AG08396 (cell line): ENCODE results near the gene AP1M2.
A peak's percentile ranks its signal among the peaks of the same experiment; 100 is the strongest.

Experiments
- DNase-seq: peaks from one replicate; pipeline ENCODE4 v3.0.0; 2012; ENCODE audit warnings: low spot score, mixed read lengths

AP1M2 gene

DNA sequence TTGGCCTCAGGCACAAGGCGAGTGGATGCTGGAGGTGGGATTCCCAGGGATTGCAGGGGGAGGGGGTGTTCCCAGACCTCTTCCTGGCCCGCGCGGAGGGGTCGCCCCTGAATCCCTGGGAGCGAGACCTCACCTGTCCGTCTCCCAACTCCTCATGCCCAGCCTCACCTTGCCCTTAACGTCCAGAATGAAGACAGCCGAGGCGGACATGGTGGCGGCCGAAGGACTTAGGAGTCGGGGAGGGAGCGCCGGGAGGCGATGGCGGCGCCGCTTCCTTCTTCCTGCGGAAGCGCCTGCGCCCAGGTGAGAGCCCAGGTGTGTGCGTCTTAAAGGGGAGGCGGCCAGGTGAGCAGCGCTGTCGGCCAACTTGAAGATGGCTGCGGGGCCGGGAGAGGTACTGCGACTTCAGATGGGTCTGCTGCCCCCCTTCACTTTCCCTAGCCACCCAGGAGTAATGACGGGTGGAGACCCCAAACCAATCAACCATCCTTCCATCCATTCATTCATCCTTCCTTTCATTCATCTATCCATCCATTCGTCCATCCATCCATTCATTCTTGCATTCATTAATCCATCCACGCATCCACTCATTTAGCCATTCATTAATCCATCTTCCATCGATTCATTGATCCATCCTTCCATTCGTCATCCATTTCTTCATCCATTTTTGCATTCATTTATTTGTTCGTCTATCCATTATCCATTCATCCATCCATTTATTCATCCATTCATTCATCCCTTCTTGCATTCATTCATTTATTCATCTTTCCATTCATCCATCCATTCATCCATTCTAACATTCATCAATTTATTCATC lies at the start of gene AP1M2:
Gene AP1M2, minus strand, starts transcription at position 291 of the 817 bp plus-strand sequence. Its CDS starts 81 bp downstream, at position 210.
- no peak for DNase-seq

DNA sequence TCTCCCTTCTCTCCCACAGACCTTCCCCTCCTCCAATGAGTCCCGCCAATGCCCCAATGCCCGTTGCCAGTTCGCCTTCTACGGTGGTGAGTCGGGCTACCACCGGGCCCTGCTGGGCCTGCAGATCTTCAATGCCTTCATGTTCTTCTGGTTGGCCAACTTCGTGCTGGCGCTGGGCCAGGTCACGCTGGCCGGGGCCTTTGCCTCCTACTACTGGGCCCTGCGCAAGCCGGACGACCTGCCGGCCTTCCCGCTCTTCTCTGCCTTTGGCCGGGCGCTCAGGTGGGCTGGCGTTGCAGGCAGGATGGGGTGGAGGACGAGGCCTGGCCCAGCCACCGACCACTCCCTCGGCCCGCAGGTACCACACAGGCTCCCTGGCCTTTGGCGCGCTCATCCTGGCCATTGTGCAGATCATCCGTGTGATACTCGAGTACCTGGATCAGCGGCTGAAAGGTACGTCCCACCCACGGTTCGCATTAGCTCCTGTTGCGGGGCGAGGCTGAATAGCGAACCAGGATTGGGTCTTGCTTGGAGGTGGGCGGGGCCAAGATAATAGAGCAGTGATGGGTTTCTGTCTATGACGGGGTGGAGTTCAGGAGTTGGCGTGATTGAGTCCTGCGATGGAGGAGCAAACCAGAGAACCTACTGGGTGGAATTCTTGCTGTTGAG lies 49.3 kb upstream of the AP1M2 start:
- peak; percentile 4 for DNase-seq

DNA sequence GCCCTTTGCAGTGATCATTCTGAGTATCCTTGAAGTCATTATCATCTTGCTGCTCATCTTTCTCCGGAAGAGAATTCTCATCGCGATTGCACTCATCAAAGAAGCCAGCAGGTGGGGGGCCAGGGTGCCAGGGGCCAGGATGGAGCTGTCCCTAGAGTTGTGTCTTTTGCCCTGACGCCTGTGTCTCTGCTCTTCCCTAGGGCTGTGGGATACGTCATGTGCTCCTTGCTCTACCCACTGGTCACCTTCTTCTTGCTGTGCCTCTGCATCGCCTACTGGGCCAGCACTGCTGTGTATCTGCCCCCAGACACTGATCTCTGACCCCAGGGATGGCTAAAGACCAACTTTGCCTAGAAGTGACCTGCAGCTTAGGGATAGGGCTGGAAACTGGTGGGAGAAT lies 47.9 kb upstream of the AP1M2 start:
- DNase-seq, result peak; percentile 1

DNA sequence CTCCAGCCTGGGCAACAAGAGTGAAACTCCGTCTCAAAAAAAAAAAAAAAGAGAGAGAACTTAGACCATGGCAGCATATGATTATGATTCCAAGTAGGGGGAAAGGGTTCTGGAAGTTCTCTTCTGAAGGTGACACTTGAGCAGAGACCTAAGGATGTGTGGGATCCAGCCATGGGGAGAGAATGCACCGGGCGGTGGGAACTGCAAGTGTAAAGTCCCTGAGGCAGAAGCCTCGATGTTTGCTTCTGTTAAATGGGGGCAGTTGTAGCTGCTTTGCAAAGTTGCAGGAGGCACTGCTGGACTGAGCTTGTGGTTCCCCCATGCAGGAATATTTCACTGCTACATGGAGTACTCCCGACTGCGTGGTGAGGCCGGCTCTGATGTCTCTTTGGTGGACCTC lies 47.3 kb upstream of the AP1M2 start:
- no peak for DNase-seq

DNA sequence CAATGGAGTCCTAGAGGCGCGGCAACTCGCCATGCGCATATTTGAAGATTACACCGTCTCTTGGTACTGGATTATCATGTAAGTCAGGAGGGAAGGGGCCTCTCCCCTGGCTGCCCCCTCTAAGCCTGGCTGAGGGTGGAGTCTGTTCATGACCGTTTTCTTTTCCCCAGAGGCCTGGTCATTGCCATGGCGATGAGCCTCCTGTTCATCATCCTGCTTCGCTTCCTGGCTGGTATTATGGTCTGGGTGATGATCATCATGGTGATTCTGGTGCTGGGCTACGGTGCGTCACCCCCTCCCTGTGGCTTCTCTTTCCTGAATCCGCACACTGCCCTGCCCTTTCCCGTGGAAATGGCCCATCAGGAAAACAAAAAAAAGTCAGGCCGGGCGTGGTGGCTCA lies 44.8 kb upstream of the AP1M2 start:
- no peak for DNase-seq

DNA sequence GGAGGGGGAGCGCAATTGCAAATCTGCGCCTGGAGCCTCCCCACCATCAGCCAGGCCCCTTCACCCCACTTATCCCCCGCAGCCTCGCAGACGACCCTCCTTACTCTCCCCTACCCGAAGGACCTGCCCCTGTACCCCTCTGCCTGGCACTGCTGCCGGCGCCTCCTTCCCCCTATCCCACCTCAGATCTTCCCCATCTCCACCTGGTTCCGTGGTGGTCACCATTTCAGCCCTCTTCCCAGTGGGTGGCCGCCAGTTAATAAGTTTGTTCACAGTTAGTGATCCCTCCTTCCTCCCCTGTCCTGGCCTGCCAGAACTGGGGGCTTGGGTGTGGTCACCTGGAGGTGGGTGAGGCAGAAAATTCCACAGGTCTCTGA lies 38.6 kb upstream of the AP1M2 start:
- no peak for DNase-seq

DNA sequence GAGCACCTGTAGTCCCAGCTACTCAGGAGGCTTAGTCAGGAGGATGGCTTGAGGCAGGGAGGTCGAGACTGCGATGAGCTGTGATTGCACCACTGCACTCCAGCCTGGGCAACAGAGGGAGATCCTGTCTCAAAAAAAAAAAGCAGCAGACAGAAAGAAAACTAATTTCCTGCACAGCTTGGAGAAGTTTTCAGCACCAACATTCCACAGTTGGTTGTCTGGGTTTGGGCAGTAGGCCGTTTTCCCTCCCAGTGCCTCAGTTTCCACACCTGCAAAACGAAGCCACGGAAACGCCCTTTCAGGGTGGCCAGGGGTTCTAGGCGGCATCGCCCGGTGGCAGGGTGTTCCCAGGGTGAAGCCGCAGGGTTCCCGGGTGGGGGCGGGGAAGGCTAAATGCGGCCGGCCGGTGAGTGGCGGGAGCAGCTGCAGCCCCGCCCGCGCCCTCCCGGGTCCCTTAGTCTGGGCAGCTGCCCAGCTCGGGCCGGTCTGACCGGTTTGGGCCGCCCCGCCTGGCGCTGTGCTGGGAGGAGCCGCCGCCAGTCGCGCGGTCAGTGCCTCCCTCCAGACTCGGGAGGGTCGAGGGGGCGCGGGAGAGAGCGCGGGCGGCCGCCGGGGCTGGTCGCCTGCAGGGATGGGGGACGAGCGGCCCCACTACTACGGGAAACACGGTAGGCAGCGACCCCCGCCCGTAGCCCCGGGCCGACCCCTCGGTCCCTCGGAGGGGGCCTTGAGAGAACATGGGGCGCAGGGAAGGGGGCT lies 38.1 kb upstream of the AP1M2 start, which contains the start of gene SLC44A2:
Gene SLC44A2, plus strand, starts transcription at position 551 of the 759 bp plus-strand sequence. Its CDS starts 81 bp downstream, at position 632.
- peak; percentile 97 for DNase-seq

DNA sequence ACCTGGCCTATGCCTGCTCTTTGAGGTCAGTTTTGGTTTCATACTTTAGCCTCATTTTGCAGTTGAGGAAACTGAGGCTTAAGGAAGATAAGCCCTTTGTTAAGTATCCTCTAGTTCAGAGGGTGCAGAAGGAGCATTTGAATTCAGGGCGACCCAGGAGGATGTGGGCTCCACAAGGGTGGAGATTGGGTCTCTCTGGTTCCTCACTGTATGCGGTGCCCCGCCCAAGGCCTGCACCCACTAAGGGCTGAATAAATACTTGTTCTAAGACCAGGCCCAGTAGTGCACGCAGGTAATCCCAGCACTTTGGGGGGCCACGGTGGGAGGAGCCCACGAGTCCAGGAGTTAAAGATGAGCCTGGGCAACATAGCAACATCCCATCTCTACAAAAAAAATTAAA lies 37.5 kb upstream of the AP1M2 start:
- no peak for DNase-seq

DNA sequence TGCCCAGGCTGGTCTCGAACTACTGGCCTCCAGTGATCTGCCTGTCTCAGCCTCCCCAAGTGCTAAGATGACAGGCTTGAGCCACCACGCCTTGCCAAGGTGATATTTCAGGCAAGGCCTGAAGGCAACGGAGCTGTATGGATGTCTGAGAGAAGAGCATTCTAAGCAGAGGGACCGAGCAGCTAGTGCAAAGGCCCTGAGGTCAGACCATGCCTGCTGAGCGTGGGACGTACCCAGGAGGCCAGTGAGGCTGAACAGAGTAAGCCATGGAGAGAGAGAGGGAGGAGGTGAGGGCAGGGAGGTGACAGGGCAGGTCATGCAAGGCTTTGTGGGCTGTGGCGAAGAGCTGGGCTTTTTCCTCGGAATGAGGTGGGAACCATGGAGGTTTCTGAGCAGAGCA lies 34.9 kb upstream of the AP1M2 start:
- no peak for DNase-seq

DNA sequence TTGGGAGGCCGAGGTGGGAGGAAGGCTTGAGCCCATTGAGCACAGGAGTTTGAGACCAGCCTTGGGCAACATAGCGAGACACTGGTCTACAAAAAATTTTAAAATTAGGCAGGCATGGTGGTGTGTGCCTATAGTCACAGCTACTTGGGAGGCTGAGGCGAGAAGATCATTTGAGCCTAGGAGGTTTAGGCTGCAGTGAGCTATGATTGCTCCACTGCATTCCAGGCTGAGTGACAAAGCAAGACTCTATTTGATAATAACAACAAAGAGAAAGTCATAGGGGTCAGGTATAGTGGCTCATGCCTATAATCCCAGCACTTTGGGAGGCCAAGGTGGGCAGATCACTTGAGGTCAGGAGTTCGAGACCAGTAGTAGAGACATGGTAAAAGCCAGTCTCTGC lies 33.7 kb upstream of the AP1M2 start:
- DNase-seq, result no peak

DNA sequence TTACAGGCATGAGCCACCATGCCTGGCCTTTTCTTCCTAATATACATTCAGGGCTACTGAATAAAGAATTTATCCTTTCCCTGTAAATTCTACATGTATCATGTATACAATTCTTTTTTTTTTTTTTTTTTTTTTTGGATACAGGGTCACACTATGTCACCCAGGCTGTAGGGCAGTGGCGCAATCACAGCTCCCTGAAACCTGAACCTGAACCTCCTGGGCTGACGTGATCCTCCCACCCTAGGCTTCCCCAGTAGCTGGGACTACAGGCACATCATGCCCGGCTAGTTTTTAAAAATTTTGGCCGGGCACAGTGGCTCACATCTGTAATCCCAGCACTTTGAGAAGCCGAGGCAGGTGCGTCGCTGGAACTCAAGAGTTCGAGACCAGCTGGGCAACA lies 31.7 kb upstream of the AP1M2 start:
- DNase-seq, result no peak

DNA sequence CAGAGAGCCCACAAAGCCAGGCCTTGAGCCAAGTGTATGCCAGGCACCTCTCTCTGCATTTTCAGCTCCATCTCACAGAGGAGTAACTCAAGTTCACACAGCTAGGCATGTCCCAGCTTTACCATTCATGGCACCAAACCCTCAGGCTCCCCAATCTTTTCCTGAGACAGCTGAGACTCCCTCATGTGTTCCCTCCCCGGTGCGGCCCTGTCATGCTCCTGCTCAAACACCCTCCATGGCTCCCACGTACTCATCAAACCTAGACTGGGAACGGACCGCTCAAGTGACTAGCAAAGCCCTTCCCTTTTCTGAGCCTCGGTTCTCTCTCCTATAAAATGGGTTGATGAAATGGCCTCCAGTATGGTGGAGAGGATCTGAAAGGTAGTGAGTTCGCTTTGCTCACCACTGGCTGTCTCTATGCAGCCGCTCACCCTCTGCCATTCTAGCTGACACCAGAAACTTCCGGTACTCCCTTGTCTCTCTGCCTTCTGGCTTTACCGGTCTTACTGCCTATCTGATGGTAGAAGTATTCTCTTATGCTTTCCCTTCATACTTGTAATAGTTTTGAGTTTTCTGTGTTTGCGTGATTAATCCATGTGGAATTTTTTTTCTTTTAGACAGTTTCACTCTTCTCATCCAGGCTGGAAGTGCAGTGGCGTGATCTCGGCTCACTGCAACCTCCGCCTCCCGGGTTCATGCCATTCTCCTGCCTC lies 30.5 kb upstream of the AP1M2 start:
- peak; percentile 79 for DNase-seq

DNA sequence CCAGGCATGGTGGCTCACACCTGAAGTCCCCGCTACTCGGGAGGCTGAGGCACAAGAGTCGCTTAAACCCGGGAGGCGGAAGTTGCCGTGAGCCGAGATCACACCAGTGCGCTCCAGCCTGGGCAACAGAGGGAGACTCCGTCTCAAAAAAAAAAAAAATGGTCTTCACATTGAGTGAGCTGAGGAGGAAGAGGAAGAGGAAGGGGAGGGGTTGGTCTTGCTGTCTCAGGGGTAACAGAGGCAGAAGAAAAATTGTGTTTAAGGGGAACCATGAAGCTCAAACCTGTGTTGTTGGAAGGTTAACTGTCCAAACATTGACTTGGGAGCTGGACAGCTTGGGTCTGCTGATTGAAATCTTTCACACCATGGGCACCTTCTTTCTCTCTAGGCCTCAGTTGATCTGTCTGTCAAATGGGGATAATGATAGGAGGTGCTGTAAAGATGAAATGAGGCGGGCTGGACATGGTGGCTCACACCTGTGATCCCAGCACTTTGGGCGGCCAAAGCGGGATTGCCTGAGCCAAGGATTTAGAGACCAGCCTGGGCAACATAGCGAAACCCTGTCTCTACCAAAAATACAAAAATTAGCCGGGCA lies 28.4 kb upstream of the AP1M2 start:
- DNase-seq, result no peak

DNA sequence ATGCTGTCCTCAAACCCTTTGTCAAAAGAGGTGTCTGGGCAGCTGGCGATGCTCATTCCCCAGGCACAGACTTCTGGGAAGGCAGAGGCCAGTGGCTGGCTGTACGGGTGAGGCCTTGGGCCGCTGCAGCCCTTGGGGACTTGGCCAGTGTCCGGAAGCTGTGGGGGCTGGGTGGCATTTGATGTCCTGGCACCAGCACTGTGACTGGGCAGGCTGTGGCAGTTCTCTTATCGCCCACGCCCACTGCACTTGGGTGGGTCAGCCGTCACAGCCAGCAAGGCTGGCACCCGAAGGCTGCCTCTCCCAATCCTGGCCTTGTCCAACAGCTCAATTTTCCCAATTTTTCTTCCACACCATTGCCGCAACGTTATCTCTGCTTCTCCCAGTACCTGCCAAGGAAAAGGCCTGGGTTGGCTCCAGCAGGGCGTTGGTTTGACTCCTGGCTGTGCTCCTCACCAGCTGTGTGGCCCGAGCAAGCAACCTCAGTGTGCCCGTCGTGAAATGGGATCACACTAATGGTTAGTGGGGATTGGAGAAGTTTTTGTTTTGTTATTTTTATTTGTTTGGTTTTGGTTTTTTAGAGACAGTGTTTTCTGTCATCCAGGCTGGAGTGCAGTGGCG lies 25.5 kb upstream of the AP1M2 start:
- DNase-seq, result peak; percentile 40

DNA sequence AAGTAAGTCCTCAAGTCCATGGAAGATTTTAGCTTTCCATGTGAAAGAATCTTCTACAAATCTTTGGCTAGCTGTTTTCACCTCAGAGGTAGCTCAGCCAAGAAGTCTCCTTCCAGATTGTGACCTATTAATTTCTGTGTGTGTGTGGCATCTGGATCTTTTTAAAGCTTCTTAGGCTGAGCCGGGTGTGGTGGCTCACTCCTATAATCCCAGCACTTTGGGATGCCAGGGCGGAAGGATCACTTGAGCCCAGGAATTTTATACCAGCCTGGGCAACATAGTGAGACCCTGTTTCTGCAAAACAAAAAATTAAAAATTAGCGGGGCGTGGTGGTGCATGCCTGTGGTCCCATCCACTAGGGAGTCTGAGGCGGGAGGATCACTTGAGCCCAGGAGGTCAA lies 24.8 kb upstream of the AP1M2 start:
- DNase-seq, result no peak

DNA sequence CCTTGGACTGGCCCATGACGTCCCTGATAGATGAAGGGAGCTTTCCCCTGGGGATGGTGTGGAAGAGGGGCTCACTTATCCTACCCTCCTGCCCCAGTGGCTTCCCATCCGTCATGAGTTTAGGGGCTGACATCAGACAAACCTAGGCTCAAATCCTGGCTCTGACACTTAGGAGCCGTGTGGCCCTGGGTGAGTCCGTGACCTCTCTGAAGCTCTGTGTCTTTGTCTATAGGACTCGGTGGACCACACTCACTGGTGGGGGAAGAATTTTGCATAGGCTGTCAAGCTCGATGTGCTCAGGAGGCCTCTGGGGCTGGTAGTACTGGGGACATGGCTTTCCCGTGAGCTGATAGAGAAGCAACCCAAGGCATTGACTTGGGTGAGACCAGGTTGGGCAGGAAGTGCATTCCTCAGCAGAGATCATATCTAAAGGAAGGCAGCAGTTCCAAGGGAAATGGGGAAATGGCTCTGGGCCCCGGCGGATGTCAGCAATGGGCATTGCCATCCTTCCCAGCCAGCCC lies 17.4 kb upstream of the AP1M2 start:
- DNase-seq, result no peak

DNA sequence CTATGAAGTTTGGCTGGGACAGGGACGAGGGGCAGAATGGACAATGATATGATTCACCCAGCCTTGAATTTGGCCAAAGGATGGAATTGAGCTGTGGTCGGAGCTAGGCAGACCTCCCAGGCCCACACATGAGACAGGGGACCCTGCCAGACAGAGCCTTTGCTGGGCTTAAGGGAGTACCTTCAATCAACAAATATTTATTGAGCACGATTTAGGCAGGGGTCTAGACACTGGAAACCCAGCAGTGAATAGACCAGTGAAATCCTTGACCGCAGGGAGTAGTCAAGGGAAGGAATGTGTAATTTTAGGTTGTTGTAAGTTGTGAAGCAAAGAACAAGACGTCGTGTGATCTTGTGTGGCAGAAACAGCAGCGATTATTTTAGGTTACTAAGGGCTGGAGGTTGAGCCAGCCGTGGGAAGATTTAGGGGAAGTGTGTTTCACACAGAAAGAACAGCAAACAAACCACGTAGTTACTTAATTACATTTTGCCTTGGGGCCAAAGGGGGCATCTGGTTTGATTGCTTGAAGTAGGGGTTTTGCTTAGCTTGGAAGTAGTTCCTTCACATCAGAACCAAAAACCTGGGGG lies 16.9 kb upstream of the AP1M2 start:
- DNase-seq, result no peak

DNA sequence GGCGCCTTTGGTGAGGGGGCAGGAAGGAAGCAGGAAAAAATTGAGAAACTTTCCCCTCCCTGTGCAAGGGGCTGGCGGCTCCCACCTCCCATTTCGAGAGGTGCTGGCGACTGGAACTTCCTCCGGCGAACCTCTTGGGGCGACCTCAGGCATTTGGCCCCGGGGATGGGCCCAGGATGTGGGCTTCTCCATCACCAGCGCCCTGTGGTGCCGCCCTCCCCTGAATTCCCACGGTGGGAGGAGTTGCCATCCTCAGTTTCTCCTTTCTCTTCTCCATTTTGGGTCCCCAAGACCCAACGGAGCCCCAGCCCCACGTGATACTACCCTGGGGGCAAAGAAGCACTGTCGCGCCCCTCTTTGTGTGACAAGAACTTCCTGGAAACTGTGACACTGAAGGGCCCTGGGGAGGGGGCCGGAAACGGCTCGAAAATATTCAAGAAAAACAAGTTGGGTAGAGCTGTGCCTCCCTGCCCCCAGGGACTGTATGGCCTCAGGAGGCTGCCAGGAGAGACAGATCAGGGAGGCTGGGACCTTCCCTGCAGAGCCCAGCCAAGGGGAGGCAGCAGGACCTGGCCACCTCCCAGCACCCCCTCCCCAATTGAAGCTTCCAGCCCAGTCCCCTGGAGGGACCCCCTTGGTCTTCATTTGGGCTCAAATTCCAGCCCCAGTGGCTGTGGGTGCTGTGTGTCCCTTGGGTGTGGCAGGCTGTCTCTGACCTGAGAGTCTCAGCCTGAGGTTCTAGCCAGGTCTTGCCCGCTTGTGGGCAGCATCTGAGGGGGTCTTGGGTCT lies 16.2 kb upstream of the AP1M2 start:
- DNase-seq, result peak; percentile 55

DNA sequence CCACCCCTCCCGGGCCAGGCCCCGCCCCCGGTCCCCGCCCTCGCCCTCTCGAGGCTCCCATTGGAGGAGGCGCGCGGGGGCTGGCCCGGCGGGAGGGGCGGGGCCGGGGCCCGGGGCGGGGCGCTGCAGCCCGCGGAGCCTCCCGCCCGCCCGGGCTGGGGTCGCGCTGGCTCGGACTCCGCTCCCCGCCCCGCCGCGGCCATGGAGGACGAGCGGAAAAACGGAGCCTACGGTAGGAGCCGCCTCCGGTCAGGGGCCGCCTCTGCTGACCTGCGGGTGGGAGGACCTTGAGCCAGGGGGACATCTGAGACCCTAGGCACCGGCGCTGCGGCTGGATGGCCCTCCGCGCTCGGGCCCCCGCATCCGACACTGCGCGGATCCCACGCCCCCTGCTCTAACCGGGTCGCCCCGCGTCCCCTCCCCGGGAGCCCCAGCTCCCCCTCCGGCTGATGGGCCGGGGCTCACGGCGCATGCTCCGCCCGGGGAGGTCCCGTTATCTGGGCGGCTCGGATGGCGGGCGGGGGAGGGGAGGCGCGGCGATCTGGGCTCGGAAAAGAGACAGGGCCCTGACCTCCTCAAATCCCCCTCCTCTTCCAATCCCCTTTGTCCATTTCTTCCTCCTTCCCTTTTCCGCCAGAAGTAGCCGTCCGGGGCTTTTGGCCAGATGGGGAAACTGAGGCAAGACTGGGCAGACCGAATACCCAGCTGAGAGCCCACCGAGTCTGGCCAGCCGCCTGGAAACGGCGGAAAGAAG lies 15.4 kb upstream of the AP1M2 start:
- DNase-seq, result peak; percentile 98
